ENCODE results near the gene CCDC170.
"Not testable (repeated sequence)": the region's sequence is repeated elsewhere in the genome, so short reads cannot be mapped to it uniquely, and the experiment has no call there.

Gene CCDC170

GRCh38 chr6:151537556-151537955 lies 43.7 kb downstream of the CCDC170 start:
- Histone ChIP-seq H3K4me3 (ENCODE audit: low read length) (no peak overlapping the region), H3K36me3 (ENCODE audit: insufficient read depth, low read length) (no peaks in the 10 kb centered on the region), H2AFZ (ENCODE audit: low read depth, low read length) (no peak overlapping the region), H3K27me3 (ENCODE audit: insufficient read depth, low read length) (no peaks in the 10 kb centered on the region), H3K9me3 (ENCODE audit: low read length) (no peaks in the 10 kb centered on the region), H3K4me1 (ENCODE audit: insufficient read depth, low read length) (no peaks in the 10 kb centered on the region)

- H3K27me3 ChIP-seq (ENCODE audit: insufficient read depth, low read length), result no peaks in the 10 kb centered on the region
- H3K36me3 ChIP-seq (ENCODE audit: insufficient read depth, low read length), result no peaks in the 10 kb centered on the region
- no peaks in the 10 kb centered on the region for H3K9me3 ChIP-seq (ENCODE audit: low read length)
- H2AFZ ChIP-seq (ENCODE audit: low read depth, low read length), result no peak overlapping the region
- no peaks in the 10 kb centered on the region for H3K4me1 ChIP-seq (ENCODE audit: insufficient read depth, low read length)
- no peak overlapping the region for H3K4me3 ChIP-seq (ENCODE audit: low read length)
These were observed 45.9 kb downstream of the CCDC170 start for GRCh38 chr6:151539506-151540268.

GRCh38 chr6:151544453-151544852 lies 50.6 kb downstream of the CCDC170 start:
- Histone ChIP-seq H2AFZ (ENCODE audit: low read depth, low read length) (no peak overlapping the region), H3K27me3 (ENCODE audit: insufficient read depth, low read length) (no peaks in the 10 kb centered on the region), H3K4me3 (ENCODE audit: low read length) (no peak overlapping the region), H3K4me1 (ENCODE audit: insufficient read depth, low read length) (no peaks in the 10 kb centered on the region), H3K9me3 (ENCODE audit: low read length) (no peaks in the 10 kb centered on the region), H3K36me3 (ENCODE audit: insufficient read depth, low read length) (no peaks in the 10 kb centered on the region)

- not testable (repeated sequence) for H3K36me3 ChIP-seq (ENCODE audit: insufficient read depth, low read length); H3K27me3 ChIP-seq (ENCODE audit: insufficient read depth, low read length); H2AFZ ChIP-seq (ENCODE audit: low read depth, low read length); H3K9me3 ChIP-seq (ENCODE audit: low read length); H3K4me1 ChIP-seq (ENCODE audit: insufficient read depth, low read length); H3K4me3 ChIP-seq (ENCODE audit: low read length)
These were observed 51.1 kb downstream of the CCDC170 start for GRCh38 chr6:151544884-151545283.

- no peaks in the 10 kb centered on the region for H3K27me3 ChIP-seq (ENCODE audit: insufficient read depth, low read length)
- H3K4me3 ChIP-seq (ENCODE audit: low read length), result no peak overlapping the region
- no peak overlapping the region for H2AFZ ChIP-seq (ENCODE audit: low read depth, low read length)
- no peaks in the 10 kb centered on the region for H3K9me3 ChIP-seq (ENCODE audit: low read length)
- no peaks in the 10 kb centered on the region for H3K36me3 ChIP-seq (ENCODE audit: insufficient read depth, low read length)
- H3K4me1 ChIP-seq (ENCODE audit: insufficient read depth, low read length), result no peaks in the 10 kb centered on the region
These were observed 53.3 kb downstream of the CCDC170 start for GRCh38 chr6:151546941-151547659.

- Histone ChIP-seq H3K36me3 (ENCODE audit: insufficient read depth, low read length) (no peaks in the 10 kb centered on the region), H3K9me3 (ENCODE audit: low read length) (no peaks in the 10 kb centered on the region), H3K4me3 (ENCODE audit: low read length) (no peak overlapping the region), H3K4me1 (ENCODE audit: insufficient read depth, low read length) (no peaks in the 10 kb centered on the region), H2AFZ (ENCODE audit: low read depth, low read length) (no peak overlapping the region), H3K27me3 (ENCODE audit: insufficient read depth, low read length) (no peaks in the 10 kb centered on the region)
These were observed 54.4 kb downstream of the CCDC170 start for GRCh38 chr6:151548201-151548600.

GRCh38 chr6:151549790-151550189 lies 56.0 kb downstream of the CCDC170 start:
- H3K9me3 ChIP-seq (ENCODE audit: low read length), result no peaks in the 10 kb centered on the region
- no peak overlapping the region for H3K4me3 ChIP-seq (ENCODE audit: low read length)
- no peaks in the 10 kb centered on the region for H3K36me3 ChIP-seq (ENCODE audit: insufficient read depth, low read length)
- H2AFZ ChIP-seq (ENCODE audit: low read depth, low read length), result no peak overlapping the region
- no peaks in the 10 kb centered on the region for H3K4me1 ChIP-seq (ENCODE audit: insufficient read depth, low read length)
- H3K27me3 ChIP-seq (ENCODE audit: insufficient read depth, low read length), result no peaks in the 10 kb centered on the region

- Histone ChIP-seq H3K27me3 (ENCODE audit: insufficient read depth, low read length) (no peaks in the 10 kb centered on the region), H2AFZ (ENCODE audit: low read depth, low read length) (no peak overlapping the region), H3K4me1 (ENCODE audit: insufficient read depth, low read length) (no peaks in the 10 kb centered on the region), H3K36me3 (ENCODE audit: insufficient read depth, low read length) (no peaks in the 10 kb centered on the region), H3K9me3 (ENCODE audit: low read length) (no peaks in the 10 kb centered on the region), H3K4me3 (ENCODE audit: low read length) (no peak overlapping the region)
These were observed 56.8 kb downstream of the CCDC170 start for GRCh38 chr6:151550618-151551017.

- Histone ChIP-seq H2AFZ (ENCODE audit: low read depth, low read length) (no peak overlapping the region), H3K9me3 (ENCODE audit: low read length) (no peaks in the 10 kb centered on the region), H3K36me3 (ENCODE audit: insufficient read depth, low read length) (no peaks in the 10 kb centered on the region), H3K4me3 (ENCODE audit: low read length) (no peak overlapping the region), H3K27me3 (ENCODE audit: insufficient read depth, low read length) (no peaks in the 10 kb centered on the region), H3K4me1 (ENCODE audit: insufficient read depth, low read length) (no peaks in the 10 kb centered on the region)
These were observed 57.5 kb downstream of the CCDC170 start for GRCh38 chr6:151551223-151551857.

- Histone ChIP-seq H2AFZ (ENCODE audit: low read depth, low read length) (no peak overlapping the region), H3K27me3 (ENCODE audit: insufficient read depth, low read length) (no peaks in the 10 kb centered on the region), H3K4me3 (ENCODE audit: low read length) (no peak overlapping the region), H3K36me3 (ENCODE audit: insufficient read depth, low read length) (no peaks in the 10 kb centered on the region), H3K9me3 (ENCODE audit: low read length) (no peaks in the 10 kb centered on the region), H3K4me1 (ENCODE audit: insufficient read depth, low read length) (no peaks in the 10 kb centered on the region)
These were observed 59.8 kb downstream of the CCDC170 start for GRCh38 chr6:151553416-151554165.

GRCh38 chr6:151561238-151561637 lies 67.4 kb downstream of the CCDC170 start:
- Histone ChIP-seq H3K9me3 (ENCODE audit: low read length) (peaks cover 2% of the 10 kb centered on the region), H3K4me1 (ENCODE audit: insufficient read depth, low read length) (no peaks in the 10 kb centered on the region), H3K27me3 (ENCODE audit: insufficient read depth, low read length) (no peaks in the 10 kb centered on the region), H3K4me3 (ENCODE audit: low read length) (no peak overlapping the region), H3K36me3 (ENCODE audit: insufficient read depth, low read length) (no peaks in the 10 kb centered on the region), H2AFZ (ENCODE audit: low read depth, low read length) (no peak overlapping the region)

GRCh38 chr6:151564654-151565053 lies 70.8 kb downstream of the CCDC170 start:
- H3K36me3 ChIP-seq (ENCODE audit: insufficient read depth, low read length), result no peaks in the 10 kb centered on the region
- no peak overlapping the region for H3K4me3 ChIP-seq (ENCODE audit: low read length)
- no peaks in the 10 kb centered on the region for H3K4me1 ChIP-seq (ENCODE audit: insufficient read depth, low read length)
- no peaks in the 10 kb centered on the region for H3K27me3 ChIP-seq (ENCODE audit: insufficient read depth, low read length)
- H2AFZ ChIP-seq (ENCODE audit: low read depth, low read length), result no peak overlapping the region
- peaks cover 2% of the 10 kb centered on the region for H3K9me3 ChIP-seq (ENCODE audit: low read length)

GRCh38 chr6:151565940-151566339 lies 72.1 kb downstream of the CCDC170 start:
- H3K36me3 ChIP-seq (ENCODE audit: insufficient read depth, low read length), result no peaks in the 10 kb centered on the region

More at GRCh38 chr6:151565940-151566339, 72.1 kb downstream of the CCDC170 start:
- Histone ChIP-seq H3K4me3 (ENCODE audit: low read length) (no peak overlapping the region), H3K9me3 (ENCODE audit: low read length) (peaks cover 2% of the 10 kb centered on the region), H2AFZ (ENCODE audit: low read depth, low read length) (no peak overlapping the region), H3K27me3 (ENCODE audit: insufficient read depth, low read length) (no peaks in the 10 kb centered on the region), H3K4me1 (ENCODE audit: insufficient read depth, low read length) (no peaks in the 10 kb centered on the region)

All from neuron (in vitro differentiated cells).